Renal cortex interstitium (tissue), 11 donors: ENCODE results near the gene MYO18A. TPM values are rescaled to one million over a fixed set of nuclear protein-coding genes. Genes with fewer than 3 reads are reported as not detected.

Experiments used
- DNase-seq, 11 donors: peaks; one replicate each; pipeline ENCODE4 v3.0.0-alpha.2; 2013; ENCODE audit warnings: low read depth in 9 of 11, low spot score in 4 of 11; ENCODE audit errors: extremely low read depth in 1 of 11
- polyA plus RNA-seq, 3 donors: library from polyadenylated mRNA; unstranded; fragments of 120-200 nt; gene quantifications; one replicate each; pipeline ENCODE4 v1.2.1, GENCODE V29; 2013; ENCODE audit not compliant: insufficient read length in 3 of 3

MYO18A gene
- polyA plus RNA-seq, 3 donors, result 34.6 to 47.9 (median 44.4) TPM

GRCh38 chr17:29138971-29139691, 41.1 kb downstream of the MYO18A start:
- no peak for DNase-seq

- no peak for DNase-seq
These were observed 41.8 kb downstream of the MYO18A start for GRCh38 chr17:29138184-29138955.

GRCh38 chr17:29136998-29137730, 43.0 kb downstream of the MYO18A start:
- no peak for DNase-seq

- DNase-seq, result no peak
These were observed 44.7 kb downstream of the MYO18A start for GRCh38 chr17:29135464-29135863.

GRCh38 chr17:29133121-29133713, 47.0 kb downstream of the MYO18A start:
- no peak for DNase-seq

GRCh38 chr17:29131814-29132682, 48.1 kb downstream of the MYO18A start:
- DNase-seq, result no peak

- no peak for DNase-seq
These were observed 50.5 kb downstream of the MYO18A start for GRCh38 chr17:29129731-29130130.

- DNase-seq, result no peak
These were observed 52.4 kb downstream of the MYO18A start for GRCh38 chr17:29127840-29128239.

GRCh38 chr17:29126268-29126930, 53.8 kb downstream of the MYO18A start:
- DNase-seq, result no peak

GRCh38 chr17:29125651-29126050, 54.5 kb downstream of the MYO18A start:
- no peak for DNase-seq

- no peak for DNase-seq
These were observed 55.3 kb downstream of the MYO18A start for GRCh38 chr17:29124925-29125273.

- peak in 6 of 11 donors; percentile 55 to 75 (median 64) for DNase-seq
These were observed 55.9 kb downstream of the MYO18A start for GRCh38 chr17:29124135-29124924.

- DNase-seq, result no peak
These were observed 57.1 kb downstream of the MYO18A start for GRCh38 chr17:29123111-29123510.

GRCh38 chr17:29121442-29121841, 58.8 kb downstream of the MYO18A start:
- no peak for DNase-seq

- DNase-seq, result no peak
These were observed 59.8 kb downstream of the MYO18A start for GRCh38 chr17:29120433-29120832.

- no peak for DNase-seq
These were observed 60.9 kb downstream of the MYO18A start for GRCh38 chr17:29119265-29119664.
